ENCODE data around the gene CFTR. TPM values are rescaled to one million over a fixed set of nuclear protein-coding genes. Genes with fewer than 3 reads are reported as not detected.

Gene CFTR
- total RNA-seq, 1 experiment from 2014 or later, result not detected

DNA sequence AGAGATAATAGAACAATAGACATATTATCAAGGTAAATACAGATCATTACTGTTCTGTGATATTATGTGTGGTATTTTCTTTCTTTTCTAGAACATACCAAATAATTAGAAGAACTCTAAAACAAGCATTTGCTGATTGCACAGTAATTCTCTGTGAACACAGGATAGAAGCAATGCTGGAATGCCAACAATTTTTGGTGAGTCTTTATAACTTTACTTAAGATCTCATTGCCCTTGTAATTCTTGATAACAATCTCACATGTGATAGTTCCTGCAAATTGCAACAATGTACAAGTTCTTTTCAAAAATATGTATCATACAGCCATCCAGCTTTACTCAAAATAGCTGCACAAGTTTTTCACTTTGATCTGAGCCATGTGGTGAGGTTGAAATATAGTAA is 185.5 kb downstream of the CFTR start:
- Histone ChIP-seq H3K27ac (ENCODE audit: low read depth, low read length) (no peak overlapping the region), H4K20me1 (ENCODE audit: insufficient read depth) (no peaks in the 10 kb centered on the region), H3K36me3 (ENCODE audit: control insufficient read depth in 1 of 2, insufficient read depth in 2 of 2, low read length in 2 of 2) (no peaks in the 10 kb centered on the region), H3K9me3 (ENCODE audit: control insufficient read depth in 1 of 2, insufficient read depth in 1 of 2, low read depth in 1 of 2, low read length in 2 of 2) (no peaks in the 10 kb centered on the region), H3K4me2 (ENCODE audit: low read length) (no peak overlapping the region), H3K9me2 (ENCODE audit: insufficient read depth) (no peaks in the 10 kb centered on the region), H3K79me2 (ENCODE audit: insufficient read depth, low read length) (no peaks in the 10 kb centered on the region), H3K27me3 (ENCODE audit: insufficient read depth, low read length) (no peaks in the 10 kb centered on the region), H3K9ac (ENCODE audit: low read length) (no peak overlapping the region), H3K4me1 (ENCODE audit: control insufficient read depth in 1 of 2, insufficient read depth in 2 of 2, low read length in 2 of 2) (peaks cover 0 to 12% of the 10 kb centered on the region in 2 experiments; a peak in 2 of 4 replicates), H3K4me3 (replicated peaks in 1 of 2; ENCODE audit: low read depth in 1 of 2, low read length in 2 of 2) (no peak overlapping the region), H2AFZ (ENCODE audit: low read depth, low read length, poor library complexity, severe bottlenecking) (no peak overlapping the region)
- ATAC-seq (no peak), DNase-seq (ENCODE audit: low read depth, low spot score) (no peak)
- TF ChIP-seq CBX3 (IDR thresholded peaks at IDR 0.05; ENCODE audit: low read depth) (no peak), SRF (IDR thresholded peaks at IDR 0.05; ENCODE audit: low read depth) (no peak), TCF7L2 (IDR thresholded peaks at IDR 0.05; ENCODE audit: borderline replicate concordance, extremely low read depth, insufficient read depth, insufficient read length) (no peak), EGR1 (IDR thresholded peaks at IDR 0.05; ENCODE audit: low read depth) (no peak), EZH2phosphoT487 (IDR thresholded peaks at IDR 0.05; ENCODE audit: borderline replicate concordance) (no peak), JUND (IDR thresholded peaks at IDR 0.05) (no peak), FOSL1 (IDR thresholded peaks at IDR 0.05; ENCODE audit: low read depth) (no peak), POLR2A (IDR thresholded peaks at IDR 0.05; ENCODE audit: borderline replicate concordance, extremely low read depth, insufficient read depth, insufficient read length) (no peak), ELF1 (IDR thresholded peaks at IDR 0.05; ENCODE audit: borderline replicate concordance, low read depth) (no peak), YY1 (IDR thresholded peaks at IDR 0.05; ENCODE audit: extremely low read depth, insufficient replicate concordance, low read depth, low read length) (no peak), ZNF274 (IDR thresholded peaks at IDR 0.05; ENCODE audit: low read depth, low read length) (no peak)
- BruUV-seq (replicated peaks), result no TSS peak
- intact Hi-C loops (cut with micrococcal nuclease), result no loop called here
- RAD21 ChIA-PET (ENCODE audit: low non-redundant PET in 1 of 2, low total read pairs in 2 of 2, uncharacterized antibody in 2 of 2, unreplicated experiment in 2 of 2), result no interaction called here
- POLR2A ChIA-PET, result no interaction called here
- CTCF ChIA-PET, result no interaction called here

GRCh38 chr7:117666031-117666430 is 186.2 kb downstream of the CFTR start:
- Histone ChIP-seq H3K4me1 (ENCODE audit: control insufficient read depth in 1 of 2, insufficient read depth in 2 of 2, low read length in 2 of 2) (peaks cover 0 to 12% of the 10 kb centered on the region in 2 experiments; a peak in 2 of 4 replicates), H2AFZ (ENCODE audit: low read depth, low read length, poor library complexity, severe bottlenecking) (peak overlapping the region; percentile 79), H3K27ac (ENCODE audit: low read depth, low read length) (no peak overlapping the region), H3K79me2 (ENCODE audit: insufficient read depth, low read length) (no peaks in the 10 kb centered on the region), H4K20me1 (ENCODE audit: insufficient read depth) (no peaks in the 10 kb centered on the region), H3K36me3 (ENCODE audit: control insufficient read depth in 1 of 2, insufficient read depth in 2 of 2, low read length in 2 of 2) (no peaks in the 10 kb centered on the region), H3K9ac (ENCODE audit: low read length) (no peak overlapping the region), H3K4me3 (replicated peaks in 1 of 2; ENCODE audit: low read depth in 1 of 2, low read length in 2 of 2) (no peak overlapping the region), H3K4me2 (ENCODE audit: low read length) (peak overlapping the region; percentile 50), H3K9me2 (ENCODE audit: insufficient read depth) (no peaks in the 10 kb centered on the region), H3K9me3 (ENCODE audit: control insufficient read depth in 1 of 2, insufficient read depth in 1 of 2, low read depth in 1 of 2, low read length in 2 of 2) (no peaks in the 10 kb centered on the region), H3K27me3 (ENCODE audit: insufficient read depth, low read length) (no peaks in the 10 kb centered on the region)
- ATAC-seq (peak; percentile 47; the same call in 1 of the 2 replicates), DNase-seq (ENCODE audit: low read depth, low spot score) (peak; percentile 31)
- intact Hi-C loops (cut with micrococcal nuclease), result no loop called here
- RAD21 ChIA-PET (ENCODE audit: low non-redundant PET in 1 of 2, low total read pairs in 2 of 2, uncharacterized antibody in 2 of 2, unreplicated experiment in 2 of 2), result no interaction called here
- POLR2A ChIA-PET, result no interaction called here
- no TSS peak for BruUV-seq (replicated peaks)
- CTCF ChIA-PET, result no interaction called here
- TF ChIP-seq CBX3 (IDR thresholded peaks at IDR 0.05; ENCODE audit: low read depth) (0 out of 2 replicates have a peak, but pooled peaks have one; percentile 11), CEBPB (IDR thresholded peaks at IDR 0.05; ENCODE audit: low read depth) (no peak), JUND (IDR thresholded peaks at IDR 0.05) (peak; percentile 39), CTCF (IDR thresholded peaks at IDR 0.05 in 2 of 3, conservative IDR thresholded peaks at IDR 0.05 in 1 of 3; ENCODE audit: borderline replicate concordance in 1 of 3, insufficient read depth in 1 of 3, low read depth in 2 of 3, low read length in 2 of 3) (no peak), ZFX (IDR thresholded peaks at IDR 0.05) (no peak), POLR2AphosphoS5 (IDR thresholded peaks at IDR 0.05; ENCODE audit: low read depth, low read length) (no peak), POLR2A (IDR thresholded peaks at IDR 0.05; ENCODE audit: borderline replicate concordance, extremely low read depth, insufficient read depth, insufficient read length) (no peak), RAD21 (IDR thresholded peaks at IDR 0.05; ENCODE audit: low read depth) (no peak), EZH2 (IDR thresholded peaks at IDR 0.05) (no peak), SIN3A (IDR thresholded peaks at IDR 0.05; ENCODE audit: low read depth) (no peak)
